KOPT-K1 (cell line): ENCODE measurements around the gene TSFM.
"Not testable (repeated sequence)": the region's sequence is repeated elsewhere in the genome, so short reads cannot be mapped to it uniquely, and the experiment has no call there.

Source experiments
- H3K27ac ChIP-seq: fragments of 200-600 bp; sonication (generic); 2 replicates; pipeline ENCODE4 v1.5.1; 2016; ENCODE audit warnings: antibody characterized with exemption, mild to moderate bottlenecking, low read depth, low read length; ENCODE audit not compliant: poor library complexity, severe bottlenecking
- H3K36me3 ChIP-seq: fragments of 200-600 bp; sonication (generic); 2 replicates; pipeline ENCODE4 v1.5.1; 2017; ENCODE audit warnings: antibody characterized with exemption, mild to moderate bottlenecking, low read length, moderate library complexity; ENCODE audit not compliant: insufficient read depth
- H3K9me3 ChIP-seq: fragments of 200-600 bp; sonication (generic); 2 replicates; pipeline ENCODE4 v1.5.1; 2017; ENCODE audit warnings: antibody characterized with exemption, low read length, mild to moderate bottlenecking; ENCODE audit not compliant: insufficient read depth, poor library complexity, severe bottlenecking

Gene TSFM

GRCh38 chr12:57820119-57820518 is 37.5 kb downstream of the TSFM start:
- H3K36me3 ChIP-seq: peaks cover 69% of the 10 kb centered on the region
- not testable (repeated sequence) for H3K27ac ChIP-seq, H3K9me3 ChIP-seq

GRCh38 chr12:57821015-57821414 is 38.4 kb downstream of the TSFM start:
- not testable (repeated sequence) for H3K9me3 ChIP-seq, H3K27ac ChIP-seq
- H3K36me3 ChIP-seq: peaks cover 78% of the 10 kb centered on the region

GRCh38 chr12:57821474-57822214 is 39.1 kb downstream of the TSFM start:
- H3K36me3 ChIP-seq: peaks cover 84% of the 10 kb centered on the region
- H3K9me3 ChIP-seq: no peaks in the 10 kb centered on the region
- no peak overlapping the region for H3K27ac ChIP-seq

- Histone ChIP-seq H3K27ac (no peak overlapping the region), H3K9me3 (no peaks in the 10 kb centered on the region), H3K36me3 (peaks cover 93% of the 10 kb centered on the region)
These were observed 40.0 kb downstream of the TSFM start for GRCh38 chr12:57822392-57823130.

GRCh38 chr12:57823131-57823907 is 40.7 kb downstream of the TSFM start:
- Histone ChIP-seq H3K27ac (no peak overlapping the region), H3K9me3 (no peaks in the 10 kb centered on the region), H3K36me3 (peaks cover 98% of the 10 kb centered on the region)

GRCh38 chr12:57823908-57824640 is 41.5 kb downstream of the TSFM start:
- Histone ChIP-seq H3K36me3 (peaks cover 98% of the 10 kb centered on the region), H3K27ac (no peak overlapping the region), H3K9me3 (no peaks in the 10 kb centered on the region)

GRCh38 chr12:57825451-57825850 is 42.9 kb downstream of the TSFM start:
- H3K9me3 ChIP-seq: no peaks in the 10 kb centered on the region
- H3K27ac ChIP-seq: no peak overlapping the region
- peaks cover 93% of the 10 kb centered on the region for H3K36me3 ChIP-seq

GRCh38 chr12:57826400-57826799 is 43.8 kb downstream of the TSFM start:
- Histone ChIP-seq H3K36me3 (peaks cover 84% of the 10 kb centered on the region), H3K9me3 (no peaks in the 10 kb centered on the region), H3K27ac (no peak overlapping the region)

- Histone ChIP-seq H3K9me3 (no peaks in the 10 kb centered on the region), H3K36me3 (peaks cover 78% of the 10 kb centered on the region), H3K27ac (no peak overlapping the region)
These were observed 44.4 kb downstream of the TSFM start for GRCh38 chr12:57826966-57827365.

- Histone ChIP-seq H3K9me3 (no peaks in the 10 kb centered on the region), H3K36me3 (peaks cover 56% of the 10 kb centered on the region), H3K27ac (no peak overlapping the region)
These were observed 46.6 kb downstream of the TSFM start for GRCh38 chr12:57829025-57829777.

- H3K36me3 ChIP-seq: peaks cover 44% of the 10 kb centered on the region
- no peaks in the 10 kb centered on the region for H3K9me3 ChIP-seq
- no peak overlapping the region for H3K27ac ChIP-seq
These were observed 47.8 kb downstream of the TSFM start for GRCh38 chr12:57830393-57830792.

- Histone ChIP-seq H3K36me3 (peaks cover 18% of the 10 kb centered on the region), H3K27ac (peak overlapping the region; percentile 44), H3K9me3 (no peaks in the 10 kb centered on the region)
These were observed 50.4 kb downstream of the TSFM start for GRCh38 chr12:57832966-57833365.

GRCh38 chr12:57833672-57834071 is 51.1 kb downstream of the TSFM start:
- Histone ChIP-seq H3K9me3 (no peaks in the 10 kb centered on the region), H3K27ac (peak overlapping the region; percentile 44), H3K36me3 (peaks cover 11% of the 10 kb centered on the region)
